HG03439 (cell line): ENCODE data around the gene LRRC27.
"Not testable (repeated sequence)": the region's sequence is repeated elsewhere in the genome, so short reads cannot be mapped to it uniquely, and the experiment has no call there.

Source experiments
- ATAC-seq: cut with Tn5 transposase; IDR thresholded peaks from one replicate; pipeline ENCODE4 v1.9.1; 2021; ENCODE audit warnings: mild to moderate bottlenecking, moderate library complexity; ENCODE audit not compliant: unreplicated experiment

LRRC27 gene

DNA sequence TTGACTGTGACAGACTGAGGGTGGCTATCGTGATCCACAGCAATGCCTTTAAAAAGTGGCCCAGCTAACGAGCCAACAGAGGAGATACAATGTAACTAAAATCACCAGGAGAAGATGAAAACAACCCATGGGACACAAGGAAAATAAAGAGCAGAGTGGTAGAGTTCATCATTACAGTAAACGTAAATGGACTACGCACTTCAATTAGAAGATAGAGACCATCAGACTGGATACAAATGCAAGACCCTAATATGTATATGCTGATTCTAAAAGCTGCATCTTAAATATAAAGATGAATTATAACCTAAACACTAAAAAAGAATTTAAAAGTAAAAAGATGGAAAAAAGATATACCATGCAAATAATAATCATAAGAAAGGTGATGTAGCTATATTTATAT is 17.7 kb upstream of the LRRC27 start:
- ATAC-seq: no peak

DNA sequence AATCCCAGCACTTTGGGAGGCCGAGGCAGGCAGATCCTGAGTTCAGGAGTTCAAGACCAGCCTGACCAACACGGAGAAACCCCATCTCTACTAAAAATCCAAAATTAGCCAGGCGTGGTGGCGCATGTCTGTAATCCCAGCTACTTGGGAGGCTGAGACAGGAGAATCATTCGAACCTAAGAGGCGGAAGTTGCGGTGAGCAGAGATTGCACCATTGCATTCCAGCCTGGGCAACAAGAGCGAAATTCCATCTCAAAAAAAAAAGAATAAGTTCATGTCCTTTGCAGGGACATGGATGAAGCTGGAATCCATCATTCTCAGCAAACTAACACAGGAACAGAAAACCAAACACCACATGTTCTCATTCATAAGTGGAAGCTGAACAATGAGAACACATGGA is 17.1 kb upstream of the LRRC27 start:
- not testable (repeated sequence) for ATAC-seq

DNA sequence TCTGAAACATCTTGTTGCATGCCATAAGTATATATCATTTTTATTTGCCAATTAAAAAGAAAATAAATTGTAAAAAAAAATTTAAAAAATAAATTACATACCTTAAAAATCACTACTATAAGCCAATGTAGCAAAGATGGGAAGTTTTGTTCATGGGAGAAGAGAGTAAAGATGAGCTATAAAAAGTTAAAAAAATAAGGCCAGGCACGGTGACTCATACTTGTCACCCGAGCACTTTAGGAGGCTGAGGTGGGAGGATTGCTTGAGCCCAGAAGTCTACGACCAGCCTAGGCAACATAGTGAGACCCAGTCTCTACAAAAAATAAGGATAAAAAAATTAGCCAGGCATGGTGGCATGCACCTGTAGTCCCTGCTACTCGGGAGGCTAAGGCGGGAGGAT is 15.9 kb upstream of the LRRC27 start:
- no peak for ATAC-seq

DNA sequence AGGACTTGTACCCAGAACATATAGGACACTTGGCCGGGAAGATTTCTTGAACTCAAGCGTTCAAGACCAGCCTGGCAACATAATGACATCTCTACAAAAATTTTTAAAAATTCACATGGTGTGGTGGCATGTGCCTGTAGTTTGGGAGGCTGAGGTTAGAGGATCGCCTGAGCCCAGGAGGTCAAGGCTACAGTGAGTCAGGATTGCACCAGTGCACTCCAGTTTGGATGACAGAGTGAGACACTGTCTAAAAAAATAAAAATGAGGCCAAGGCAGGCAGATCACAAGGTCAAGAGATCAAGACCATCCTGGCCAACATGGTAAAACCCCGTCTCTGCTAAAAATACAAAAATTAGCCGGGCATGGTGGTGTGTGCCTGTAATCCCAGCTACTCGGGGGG is 14.5 kb upstream of the LRRC27 start:
- ATAC-seq: not testable (repeated sequence)

DNA sequence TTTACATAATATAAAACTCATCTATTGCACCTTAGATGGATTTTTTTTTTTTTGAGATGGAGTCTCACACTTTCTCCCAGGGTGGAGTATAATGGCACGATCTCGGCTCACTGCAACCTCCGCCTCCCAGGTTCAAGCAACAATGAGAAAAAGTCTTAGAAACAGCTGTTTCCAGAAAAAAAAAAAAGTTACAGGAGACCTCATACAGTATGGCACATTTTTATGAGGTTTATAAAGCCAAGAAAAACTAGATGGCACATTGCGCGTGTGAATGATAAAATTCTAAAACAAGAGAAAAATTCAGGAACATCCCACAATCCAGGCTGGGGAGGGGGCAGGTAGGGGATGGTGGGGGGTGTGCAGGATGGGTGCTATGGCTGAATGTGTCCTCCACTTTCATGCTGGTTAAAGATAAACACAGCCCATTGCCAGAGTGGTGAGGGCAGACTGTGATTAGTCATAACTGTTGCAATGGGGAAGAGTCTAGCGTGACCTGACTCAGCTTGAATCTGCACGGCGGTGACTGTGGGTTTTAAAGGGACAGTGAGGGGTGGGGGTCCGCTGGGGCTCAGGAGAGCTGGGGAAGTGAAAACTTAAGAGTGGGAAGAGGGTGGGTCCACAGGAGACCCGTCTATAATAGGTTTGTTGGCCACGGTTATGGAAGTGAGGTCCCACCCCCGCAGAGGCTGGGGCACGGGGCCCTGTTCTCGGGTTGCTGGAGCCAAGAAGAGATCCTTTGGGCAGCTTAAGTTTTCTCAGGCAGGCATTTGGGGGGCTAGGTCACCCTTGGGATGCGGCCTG is 11.9 kb upstream of the LRRC27 start:
- ATAC-seq: peak; percentile 98

DNA sequence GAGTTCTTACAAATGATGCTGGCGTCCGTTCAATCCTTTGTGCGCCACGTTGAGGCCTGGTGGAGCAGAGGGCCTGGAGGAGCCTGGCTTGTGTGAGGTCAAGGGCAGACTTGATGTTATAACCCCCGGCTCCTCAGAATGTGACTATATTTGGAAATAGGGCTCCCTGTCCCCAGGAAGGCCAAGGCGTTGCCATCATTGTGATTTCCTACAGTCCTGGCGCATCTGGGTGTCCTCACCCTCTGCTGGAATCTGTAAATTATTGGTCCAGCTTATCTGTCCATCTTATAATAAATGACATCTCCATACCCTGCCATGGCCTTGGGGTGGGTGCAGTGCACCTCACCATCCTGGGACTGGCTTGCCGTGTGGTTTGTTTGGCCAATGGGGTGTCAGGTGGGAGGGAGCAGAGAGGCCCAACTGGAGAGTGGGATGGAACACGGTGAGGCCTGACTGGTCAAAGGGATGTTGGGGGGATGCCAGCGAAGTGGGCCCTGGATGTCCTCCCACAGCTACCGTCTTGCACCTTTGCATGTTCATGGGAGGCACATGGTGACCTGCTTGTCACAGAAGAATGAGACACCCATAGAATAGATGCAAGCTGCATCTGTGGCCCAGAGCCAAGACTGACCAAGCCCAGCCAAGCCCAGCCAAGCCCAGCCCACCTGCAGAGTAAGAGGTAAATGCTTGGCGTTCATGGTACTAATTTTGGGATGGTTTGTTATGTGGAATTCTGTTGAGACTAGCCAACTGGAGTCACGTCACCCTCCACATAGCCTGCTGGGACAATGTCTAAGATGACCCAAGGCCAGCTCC is 11.1 kb upstream of the LRRC27 start:
- ATAC-seq: peak; percentile 21

DNA sequence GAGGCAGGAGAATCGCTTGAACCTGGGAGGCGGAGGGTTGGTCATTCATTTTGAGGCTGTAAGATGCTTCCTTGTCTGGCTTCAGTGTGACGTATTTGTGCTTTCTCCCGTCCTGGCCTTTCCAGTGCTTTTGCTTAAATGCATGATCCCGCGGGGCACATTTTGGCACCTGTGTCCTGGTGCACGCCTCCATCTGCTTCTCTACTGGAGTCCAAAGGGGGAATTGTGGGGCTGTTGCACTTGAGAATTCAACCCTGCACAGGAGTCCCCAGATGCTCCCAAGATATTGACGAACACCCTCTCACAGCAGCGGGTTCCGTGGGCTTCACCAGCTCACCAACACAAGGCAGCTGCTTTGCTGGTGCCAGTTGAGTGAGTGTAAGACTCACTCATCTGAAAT is 10.3 kb upstream of the LRRC27 start:
- ATAC-seq: no peak

DNA sequence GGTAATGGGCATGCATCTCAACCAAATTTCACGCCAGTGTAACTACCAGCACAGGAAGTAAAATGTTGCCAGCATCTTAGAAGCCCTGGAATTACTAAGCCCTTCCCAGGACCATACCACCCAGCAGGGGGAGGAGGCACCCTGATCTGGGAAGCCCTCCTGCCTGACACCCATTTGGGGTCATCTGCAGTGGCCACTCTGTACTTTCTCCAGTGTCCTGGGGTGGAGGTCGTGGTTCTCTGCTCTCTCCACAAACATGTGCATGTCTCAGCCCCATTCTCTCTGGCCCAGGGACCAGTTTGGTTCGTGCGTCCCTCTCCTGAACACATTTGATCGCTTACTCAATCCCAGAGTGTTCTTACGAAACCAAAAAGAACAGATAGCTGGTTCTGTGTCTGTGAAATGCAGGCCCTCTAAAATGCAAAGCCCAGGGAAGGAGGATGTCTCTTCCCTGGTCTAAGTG is 9.4 kb upstream of the LRRC27 start:
- no peak for ATAC-seq

DNA sequence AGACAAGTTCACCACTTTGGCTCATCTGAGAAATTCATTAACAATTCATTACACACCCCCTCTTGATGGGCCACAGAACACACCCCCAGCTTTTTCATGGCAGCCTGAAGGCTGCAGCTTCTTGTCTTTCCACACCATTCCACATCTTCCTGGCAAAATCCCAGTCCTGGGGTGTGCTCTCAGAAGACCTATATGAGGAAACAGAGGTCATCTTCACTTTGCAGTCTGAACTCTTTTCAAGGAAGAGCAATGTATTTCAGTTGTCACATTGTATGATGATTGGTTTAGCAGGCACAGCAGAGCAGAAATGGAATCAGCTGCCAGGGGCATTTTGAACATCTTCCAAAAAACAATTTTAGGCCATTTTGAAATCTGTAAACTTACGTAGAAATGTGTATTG is 7.8 kb upstream of the LRRC27 start:
- no peak for ATAC-seq

DNA sequence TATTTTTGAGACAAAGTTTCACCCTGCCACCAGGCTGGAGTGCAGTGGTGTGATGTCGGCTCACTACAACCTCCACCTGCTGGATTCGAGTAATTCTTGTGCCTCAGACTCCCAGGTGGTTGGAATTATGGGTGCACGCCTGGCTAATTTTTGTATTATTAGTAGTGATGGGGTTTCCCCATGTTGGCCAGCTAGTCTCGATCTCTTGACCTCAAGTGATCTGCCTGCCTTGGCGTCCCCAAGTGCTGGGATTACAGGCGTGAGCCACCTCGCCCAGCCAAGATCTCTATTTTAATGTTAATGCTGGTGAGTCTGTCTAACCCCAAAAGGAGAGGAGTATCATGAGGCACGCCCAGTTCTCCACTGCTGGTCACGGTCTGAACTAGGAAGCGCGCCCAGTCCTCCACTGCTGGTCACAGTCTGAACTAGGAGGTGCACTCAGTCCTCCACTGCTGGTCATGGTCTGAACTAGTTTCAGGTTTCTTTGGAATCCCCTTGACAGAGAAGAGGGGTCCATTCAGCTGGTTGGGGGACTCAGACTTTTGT is 5.6 kb upstream of the LRRC27 start:
- no peak for ATAC-seq

DNA sequence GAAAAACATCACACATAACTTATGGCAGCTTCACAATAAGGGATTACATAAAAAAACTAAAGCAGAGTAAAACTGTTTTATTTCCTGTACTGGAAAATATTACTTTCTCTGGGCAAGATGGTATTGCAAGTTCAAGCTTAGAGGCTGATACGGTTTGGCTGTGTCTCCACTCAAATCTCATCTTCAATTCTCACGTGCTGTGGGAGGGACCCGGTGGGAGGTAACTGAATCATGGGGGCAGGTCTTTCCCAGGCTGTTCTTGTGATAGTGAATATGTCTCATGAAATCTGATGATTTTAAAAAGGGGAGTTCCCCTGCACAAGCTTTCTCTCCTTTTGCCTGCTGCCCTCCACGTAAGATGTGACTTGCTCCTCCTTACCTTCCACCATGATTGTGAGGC is 5.1 kb upstream of the LRRC27 start:
- ATAC-seq: no peak

DNA sequence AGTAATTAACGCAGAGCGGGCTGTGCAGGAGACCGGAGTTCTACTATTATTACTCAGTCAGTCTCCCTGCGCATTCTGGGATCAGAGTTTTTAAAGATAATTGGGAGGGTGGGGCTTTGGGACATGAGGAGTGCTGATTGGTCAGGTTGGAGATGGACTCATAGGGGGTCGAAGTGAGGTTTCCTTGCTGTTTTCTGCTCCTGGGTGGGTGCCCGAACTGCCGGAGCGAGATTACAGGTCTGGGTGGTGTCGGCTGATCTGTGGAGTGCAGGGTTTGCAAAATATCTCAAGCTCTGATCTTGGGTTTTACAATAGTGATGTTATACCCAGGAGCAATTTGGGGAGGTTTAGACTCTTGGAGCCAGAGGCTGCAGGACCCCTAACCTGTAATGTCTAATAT is 3.9 kb upstream of the LRRC27 start:
- ATAC-seq: no peak

DNA sequence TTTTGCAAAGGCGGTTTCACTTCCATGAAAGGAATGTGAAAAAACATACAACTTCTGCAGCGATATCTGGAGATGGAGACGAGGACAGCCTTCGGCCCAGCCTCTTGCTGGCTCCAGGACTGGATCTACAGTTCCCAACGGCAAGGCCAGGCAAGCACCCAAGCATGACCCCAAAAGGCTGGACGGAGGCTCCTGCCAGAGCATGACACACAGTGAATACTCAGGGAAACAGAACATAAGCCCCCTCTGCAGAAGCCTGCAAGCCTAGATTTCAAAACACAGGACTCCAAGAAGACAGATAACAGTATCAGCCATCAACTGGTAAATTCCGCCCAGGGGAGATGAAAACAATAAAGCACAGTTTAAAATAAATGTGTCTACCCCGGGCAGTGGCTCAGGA is 3.3 kb upstream of the LRRC27 start:
- ATAC-seq: no peak

DNA sequence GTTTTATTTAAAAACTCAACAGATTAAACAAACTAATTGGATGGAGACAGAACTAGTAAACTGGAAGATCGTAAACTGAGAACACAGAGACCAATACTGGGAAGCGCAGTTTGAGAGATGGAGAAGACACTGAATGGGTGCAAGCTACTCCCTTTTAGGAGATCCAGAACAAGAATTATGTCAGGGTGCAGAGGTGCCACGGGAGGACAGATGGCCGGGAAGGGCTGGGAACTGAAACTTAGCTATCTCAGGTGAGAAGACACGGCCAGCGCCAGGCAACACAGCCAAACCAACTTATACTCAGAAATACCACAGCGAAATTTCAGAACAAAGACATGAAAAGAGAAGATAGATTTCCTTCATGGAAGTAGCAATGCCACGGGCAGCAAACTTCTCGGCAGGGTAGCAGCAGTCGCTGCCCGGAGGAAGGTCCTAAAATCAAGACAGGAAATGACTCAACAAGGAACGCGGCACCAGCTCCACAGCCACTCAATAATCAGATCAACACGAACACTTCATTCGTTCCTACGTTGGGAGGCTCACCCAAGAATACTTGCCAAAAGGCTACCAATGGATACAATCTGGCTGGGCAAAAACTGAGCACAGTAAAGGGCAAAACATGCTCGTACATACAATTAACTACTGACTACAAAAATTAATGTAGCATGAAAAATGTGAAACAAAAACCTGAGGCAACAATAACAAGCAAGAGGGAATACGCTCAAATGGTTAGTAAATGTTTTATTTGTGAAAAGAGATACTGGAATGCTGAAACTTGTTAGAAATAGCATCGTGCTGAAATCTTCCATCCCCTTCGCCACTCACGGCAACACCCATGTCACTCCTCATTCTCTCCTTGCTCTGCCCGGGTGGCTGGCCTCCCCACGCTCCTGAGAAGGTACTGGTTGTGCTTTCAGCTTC is 2.2 kb upstream of the LRRC27 start:
- ATAC-seq: no peak

DNA sequence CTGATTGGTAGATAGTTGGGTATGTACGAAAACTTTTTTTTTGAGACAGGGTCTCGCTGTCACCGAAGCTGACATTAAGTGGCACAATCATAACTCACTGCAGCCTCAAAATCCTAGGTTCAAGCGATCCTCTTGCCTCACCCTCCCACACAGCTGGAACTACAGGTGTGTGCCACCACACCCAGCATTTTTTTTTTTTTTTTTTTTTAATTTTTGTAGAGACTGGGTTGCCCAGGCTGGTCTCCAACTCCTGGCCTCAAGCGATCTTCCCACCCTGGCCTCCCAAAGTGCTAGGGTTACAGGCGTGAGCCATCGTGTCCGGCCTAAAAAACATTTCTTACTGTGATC is 1.5 kb upstream of the LRRC27 start:
- ATAC-seq: no peak

DNA sequence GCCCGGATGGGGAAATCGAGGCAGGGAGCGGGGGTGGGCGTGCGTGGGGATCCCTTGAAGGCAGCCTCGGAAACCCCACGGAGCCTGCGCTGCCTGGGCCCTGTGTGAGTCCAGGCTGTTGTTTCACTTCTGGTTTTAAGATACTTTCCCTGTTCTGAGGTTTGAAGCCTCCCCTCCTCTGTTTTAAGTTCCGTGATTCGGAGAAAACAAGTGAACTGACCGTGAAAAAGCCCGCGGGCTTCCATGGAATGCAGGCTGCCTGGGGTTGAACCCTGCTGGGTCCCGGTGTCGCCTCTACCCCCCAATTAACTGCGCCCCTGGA is 401 bp downstream of the LRRC27 start:
- ATAC-seq: peak; percentile 48

DNA sequence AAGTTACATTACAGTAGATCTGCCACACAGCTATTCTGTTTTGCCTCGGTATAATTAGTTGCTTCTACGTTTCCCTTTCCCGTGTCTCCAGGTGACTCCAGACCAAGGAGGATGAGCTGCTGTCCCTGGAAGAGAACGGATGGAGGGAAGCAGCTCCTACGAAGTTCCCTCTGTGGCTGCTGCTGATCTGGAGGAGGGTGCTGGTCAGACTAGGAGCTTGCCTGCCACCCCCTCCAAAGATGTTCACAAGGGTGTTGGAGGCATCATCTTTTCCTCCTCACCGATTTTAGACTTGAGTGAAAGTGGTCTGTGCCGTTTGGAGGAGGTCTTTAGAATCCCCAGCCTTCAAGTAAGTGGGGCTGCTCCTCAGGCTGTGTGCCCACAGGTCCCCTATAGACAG is 1.4 kb downstream of the LRRC27 start:
- ATAC-seq: no peak

DNA sequence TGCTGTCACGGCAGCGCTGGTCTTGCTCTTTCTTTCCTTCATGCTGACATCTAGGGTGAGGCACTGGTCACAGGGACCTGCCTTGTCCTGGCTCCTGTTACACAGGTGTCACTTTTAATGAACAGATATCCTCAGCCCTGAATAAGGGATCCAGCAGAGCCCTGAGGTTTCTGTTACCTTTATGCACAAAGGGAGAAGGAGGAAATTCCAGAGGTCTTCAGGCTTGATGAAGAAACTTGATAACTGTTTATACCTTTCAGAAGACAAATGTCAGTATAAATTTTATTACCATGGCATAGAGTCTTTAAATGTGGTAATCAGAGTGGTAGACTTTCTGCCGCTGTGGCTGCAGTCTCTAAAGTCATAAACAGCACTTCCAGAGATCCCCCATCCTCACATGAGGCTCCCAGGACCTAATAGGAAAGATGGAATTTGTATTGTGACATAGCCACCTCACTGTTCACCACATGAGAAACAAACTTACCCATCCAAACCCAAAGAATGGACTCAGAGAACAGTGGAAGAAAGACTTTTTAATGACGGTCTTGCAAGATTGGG is 2.7 kb downstream of the LRRC27 start:
- ATAC-seq: no peak

DNA sequence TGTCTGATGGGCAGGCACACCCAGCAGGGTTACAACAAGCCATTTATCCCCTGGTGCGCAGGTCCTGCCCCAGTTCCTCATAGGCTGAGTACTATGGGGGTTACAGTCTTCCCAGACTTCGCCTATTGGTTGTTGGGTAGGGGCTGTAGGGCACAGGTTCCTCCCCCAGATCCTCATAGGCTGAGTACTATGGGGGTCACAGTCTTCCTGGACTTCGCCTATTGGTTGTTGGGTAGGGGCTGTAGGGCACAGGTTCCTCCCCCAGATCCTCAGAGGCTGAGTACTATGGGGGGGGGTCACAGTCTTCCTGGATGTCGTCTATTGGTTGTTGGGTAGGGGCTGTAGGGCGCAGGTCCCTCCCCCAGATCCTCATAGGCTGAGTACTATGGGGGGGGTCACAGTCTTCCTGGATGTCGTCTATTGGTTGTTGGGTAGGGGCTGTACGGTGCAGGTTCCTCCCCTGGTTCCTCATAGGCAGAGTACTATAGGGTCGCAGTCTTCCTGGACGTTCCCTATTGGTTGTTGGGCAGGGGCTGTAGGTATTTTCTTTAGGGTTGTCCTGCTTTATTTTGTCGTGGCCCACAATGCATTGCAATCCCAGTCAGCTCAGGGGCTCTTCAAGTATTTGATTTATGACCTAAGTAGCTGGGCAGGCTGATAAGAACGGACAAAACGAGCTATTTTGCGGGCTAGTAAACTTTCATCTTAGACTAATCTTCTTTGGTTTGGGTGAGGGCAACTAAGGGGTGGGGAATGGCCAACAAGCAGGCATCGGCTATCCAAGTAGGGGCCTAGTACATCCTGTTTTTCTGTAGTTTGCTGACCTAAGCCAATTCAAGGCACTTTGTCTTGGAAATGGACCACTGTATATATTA is 3.4 kb downstream of the LRRC27 start:
- ATAC-seq: no peak
